BJ (cell line): ENCODE data around the gene ARID4A. TPM values are rescaled to one million over a fixed set of nuclear protein-coding genes. Genes with fewer than 3 reads are reported as not detected.

ENCODE experiments used
- CTCF ChIA-PET: fragments of 350-600 bp; formaldehyde crosslinking; extraction: SDS; loops from one replicate; lab custom pipeline; 2021; ENCODE audit warnings: antibody characterized with exemption, inconsistent platforms; lab: Yijun Ruan, JAX
- POLR2A ChIA-PET: fragments of 300-600 bp; sonication (Branson Sonifier 250); formaldehyde crosslinking; extraction: SDS; loops from one replicate; lab custom pipeline; 2021; ENCODE audit warnings: antibody characterized with exemption; lab: Charles Lee
- DNase-seq: peaks from one replicate; pipeline ENCODE4 v3.0.0-alpha.2; 2011; ENCODE audit warnings: low read depth
- H3K27me3 ChIP-seq: 2 replicates; pipeline ENCODE4 v1.6.0; 2011; ENCODE audit warnings: low read length; ENCODE audit not compliant: control insufficient read depth, insufficient read depth
- H3K36me3 ChIP-seq: 2 replicates; pipeline ENCODE4 v1.5.1; 2011; ENCODE audit warnings: low read length; ENCODE audit not compliant: control insufficient read depth, insufficient read depth
- H3K4me3 ChIP-seq: 2 replicates; pipeline ENCODE4 v1.5.1; 2011; ENCODE audit warnings: low read depth, mild to moderate bottlenecking, control low read depth, low read length
- polyA plus RNA-seq: library from polyadenylated mRNA; depleted of rRNA; stranded (reverse); fragments of >200 nt; gene quantifications from 2 replicates; pipeline ENCODE4 v1.2.3, GENCODE V29; 2011
- TF ChIP-seq, protein P1 (sequence below): IDR thresholded peaks from 2 replicates; pipeline ENCODE4 v1.5.1; 2011; ENCODE audit warnings: low read depth, mild to moderate bottlenecking, control low read depth, inconsistent platforms, low read length, moderate library complexity; ENCODE audit not compliant: insufficient read depth

Gene ARID4A
- polyA plus RNA-seq, 1 experiment: 3.3 TPM

DNA sequence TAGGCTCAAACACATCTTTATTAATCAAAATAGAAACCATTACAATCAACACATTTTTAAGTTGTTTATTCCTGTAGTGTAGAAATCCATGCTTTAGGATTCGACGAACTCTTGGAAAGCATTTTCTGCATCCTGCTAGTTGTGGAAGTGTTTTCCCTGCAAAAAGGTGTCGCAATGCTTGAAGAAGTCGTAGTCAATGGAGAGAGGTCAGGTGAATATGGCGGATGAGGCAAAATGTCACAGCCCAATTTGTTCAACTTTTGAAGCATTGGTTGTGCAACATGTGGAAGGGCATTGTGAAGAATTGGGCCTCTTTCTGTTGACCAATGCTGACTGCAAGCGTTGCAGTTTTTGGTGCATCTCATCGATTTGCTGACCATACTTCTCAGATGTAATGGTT is 4.2 kb upstream of the ARID4A start:
- Histone ChIP-seq H3K36me3 (peaks cover 8% of the 10 kb centered on the region), H3K27me3 (no peaks in the 10 kb centered on the region), H3K4me3 (no peak overlapping the region)
- TF ChIP-seq, protein P1, sequence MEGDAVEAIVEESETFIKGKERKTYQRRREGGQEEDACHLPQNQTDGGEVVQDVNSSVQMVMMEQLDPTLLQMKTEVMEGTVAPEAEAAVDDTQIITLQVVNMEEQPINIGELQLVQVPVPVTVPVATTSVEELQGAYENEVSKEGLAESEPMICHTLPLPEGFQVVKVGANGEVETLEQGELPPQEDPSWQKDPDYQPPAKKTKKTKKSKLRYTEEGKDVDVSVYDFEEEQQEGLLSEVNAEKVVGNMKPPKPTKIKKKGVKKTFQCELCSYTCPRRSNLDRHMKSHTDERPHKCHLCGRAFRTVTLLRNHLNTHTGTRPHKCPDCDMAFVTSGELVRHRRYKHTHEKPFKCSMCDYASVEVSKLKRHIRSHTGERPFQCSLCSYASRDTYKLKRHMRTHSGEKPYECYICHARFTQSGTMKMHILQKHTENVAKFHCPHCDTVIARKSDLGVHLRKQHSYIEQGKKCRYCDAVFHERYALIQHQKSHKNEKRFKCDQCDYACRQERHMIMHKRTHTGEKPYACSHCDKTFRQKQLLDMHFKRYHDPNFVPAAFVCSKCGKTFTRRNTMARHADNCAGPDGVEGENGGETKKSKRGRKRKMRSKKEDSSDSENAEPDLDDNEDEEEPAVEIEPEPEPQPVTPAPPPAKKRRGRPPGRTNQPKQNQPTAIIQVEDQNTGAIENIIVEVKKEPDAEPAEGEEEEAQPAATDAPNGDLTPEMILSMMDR: no peak
- CTCF ChIA-PET: no interaction called here
- no peak for DNase-seq
- POLR2A ChIA-PET: no interaction called here

DNA sequence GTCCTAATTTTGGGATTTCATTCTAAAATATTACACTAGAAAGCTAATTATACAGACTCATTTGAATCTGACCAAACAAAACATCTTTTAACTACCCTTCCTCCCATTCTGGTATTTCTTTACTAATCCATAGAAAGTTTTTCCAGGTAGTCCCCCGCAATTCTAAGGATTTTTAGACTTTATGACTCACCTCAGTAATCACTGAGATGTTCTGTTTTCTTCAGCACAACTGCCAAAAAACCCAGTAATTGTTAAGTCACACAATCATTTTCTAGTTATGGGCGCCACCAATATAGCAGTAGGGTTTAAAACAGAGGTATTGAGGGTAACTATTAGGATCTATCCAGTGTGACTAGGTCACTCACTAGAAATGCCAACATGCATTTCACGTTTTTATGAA is 1.6 kb upstream of the ARID4A start:
- TF ChIP-seq, protein P1: no peak
- peak overlapping the region; percentile 59 for H3K4me3 ChIP-seq
- no peak for DNase-seq
- POLR2A ChIA-PET: interaction anchor here (0.6 kb wide), 1 partner anchor 811 kb away, joined by 3 read pairs; no protein-coding TSS in a partner anchor
- no peaks in the 10 kb centered on the region for H3K27me3 ChIP-seq
- H3K36me3 ChIP-seq: peaks cover 5% of the 10 kb centered on the region
- CTCF ChIA-PET: no interaction called here

DNA sequence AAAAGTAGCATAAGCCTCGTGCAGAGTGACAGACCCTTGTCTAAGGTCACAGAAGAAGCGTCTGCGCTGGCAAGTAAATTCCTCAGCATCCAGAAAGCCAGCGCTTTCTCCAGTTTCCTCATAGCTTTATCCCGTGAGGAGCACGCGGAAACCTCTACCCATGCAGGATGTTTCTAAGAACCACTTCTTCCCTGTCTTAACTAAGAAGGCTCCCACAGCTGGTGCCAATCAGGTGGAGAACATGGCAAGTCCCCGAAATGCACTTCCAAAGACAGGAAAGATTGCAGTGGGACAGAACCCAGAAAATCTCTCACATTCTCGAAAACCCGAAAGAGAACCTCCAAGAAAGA is 968 bp upstream of the ARID4A start:
- DNase-seq: no peak
- TF ChIP-seq, protein P1: no peak
- ChIA-PET CTCF (interaction anchor here (1.2 to 2.2 kb wide), 2 partner anchors 11 to 32 kb away, joined by 3 to 6 read pairs; no protein-coding TSS in a partner anchor), POLR2A (interaction anchor here (1.5 kb wide), 1 partner anchor 9 kb away, joined by 3 read pairs; no protein-coding TSS in a partner anchor)
- Histone ChIP-seq H3K27me3 (no peaks in the 10 kb centered on the region), H3K36me3 (peaks cover 5% of the 10 kb centered on the region), H3K4me3 (peak overlapping the region; percentile 59)

DNA sequence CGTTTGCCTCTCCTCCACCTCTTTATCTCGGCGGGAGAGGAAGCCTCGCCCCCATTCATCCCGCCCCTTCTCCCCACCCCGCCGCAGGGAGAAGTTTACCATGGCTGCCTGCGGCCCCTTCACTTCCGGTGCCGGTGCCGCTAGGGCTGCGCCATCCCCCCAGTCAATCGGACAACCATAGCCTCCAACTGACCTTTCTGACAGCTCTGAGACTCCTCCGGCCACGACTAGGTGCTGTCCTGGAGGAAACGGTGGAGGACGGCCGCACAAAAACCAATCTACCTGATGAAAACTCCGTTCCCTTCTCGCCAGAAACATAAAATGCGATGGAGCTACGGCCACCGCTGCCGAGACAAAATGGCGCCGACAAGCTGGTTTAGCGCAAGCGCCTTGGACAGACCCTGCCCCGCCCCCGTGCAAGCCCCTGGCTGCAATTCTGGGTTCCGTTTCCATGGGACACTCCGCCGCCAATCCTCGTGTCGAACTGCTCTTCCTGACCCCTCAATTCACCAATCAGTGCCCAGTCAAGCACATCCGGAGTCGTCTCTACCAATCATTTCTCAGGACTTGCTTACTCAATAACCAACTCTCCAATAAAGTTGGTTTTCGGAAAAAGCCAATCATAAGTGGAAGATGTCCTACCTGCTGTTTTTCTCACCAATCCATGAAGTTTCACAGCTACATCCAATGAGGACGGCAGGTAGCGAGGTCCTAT is 436 bp upstream of the ARID4A start:
- no peaks in the 10 kb centered on the region for H3K27me3 ChIP-seq
- ChIA-PET CTCF (interaction anchor here (0.9 to 2.2 kb wide), 3 partner anchors 12 to 33 kb away, joined by 3 to 6 read pairs (median 3); no protein-coding TSS in a partner anchor), POLR2A (interaction anchor here (0.6 to 1.5 kb wide), 7 partner anchors 9 to 566 kb away, joined by 3 to 7 read pairs (median 3); partner anchors contain the start of gene PSMA3)
- TF ChIP-seq, protein P1: 0 out of 2 replicates have a peak, but pooled peaks have one; percentile 3
- H3K36me3 ChIP-seq: peaks cover 5% of the 10 kb centered on the region
- H3K4me3 ChIP-seq: peak overlapping the region; percentile 99
- peak; percentile 100 for DNase-seq
